ENCODE data around the gene MSI2.

MSI2 gene

DNA sequence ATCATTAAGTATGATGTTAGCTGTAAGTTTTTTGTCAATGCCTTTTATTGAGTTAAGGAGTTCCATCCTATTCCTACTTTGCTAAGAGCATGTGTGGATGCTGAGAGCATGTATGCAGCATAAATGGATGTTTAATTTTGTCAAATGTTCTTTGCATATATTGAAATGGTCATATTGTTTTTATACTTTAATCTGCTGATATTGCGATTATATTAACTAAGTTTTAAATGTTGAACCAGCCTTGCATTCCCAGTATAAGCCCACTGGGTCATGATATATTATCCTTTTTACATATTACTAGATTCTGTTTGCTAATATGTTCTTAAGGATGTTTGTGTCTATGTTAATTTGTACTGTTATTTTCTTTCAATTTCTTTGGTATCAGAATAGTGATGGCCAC is 435.6 kb downstream of the MSI2 start:
- H3K4me1 ChIP-seq, result peaks cover 3% of the 10 kb centered on the region; the same call in 1 of the 2 replicates
- no peak for DNase-seq
- H3K9me3 ChIP-seq, result no peaks in the 10 kb centered on the region; the same call in none of the 2 replicates
- TF ChIP-seq, protein P1, sequence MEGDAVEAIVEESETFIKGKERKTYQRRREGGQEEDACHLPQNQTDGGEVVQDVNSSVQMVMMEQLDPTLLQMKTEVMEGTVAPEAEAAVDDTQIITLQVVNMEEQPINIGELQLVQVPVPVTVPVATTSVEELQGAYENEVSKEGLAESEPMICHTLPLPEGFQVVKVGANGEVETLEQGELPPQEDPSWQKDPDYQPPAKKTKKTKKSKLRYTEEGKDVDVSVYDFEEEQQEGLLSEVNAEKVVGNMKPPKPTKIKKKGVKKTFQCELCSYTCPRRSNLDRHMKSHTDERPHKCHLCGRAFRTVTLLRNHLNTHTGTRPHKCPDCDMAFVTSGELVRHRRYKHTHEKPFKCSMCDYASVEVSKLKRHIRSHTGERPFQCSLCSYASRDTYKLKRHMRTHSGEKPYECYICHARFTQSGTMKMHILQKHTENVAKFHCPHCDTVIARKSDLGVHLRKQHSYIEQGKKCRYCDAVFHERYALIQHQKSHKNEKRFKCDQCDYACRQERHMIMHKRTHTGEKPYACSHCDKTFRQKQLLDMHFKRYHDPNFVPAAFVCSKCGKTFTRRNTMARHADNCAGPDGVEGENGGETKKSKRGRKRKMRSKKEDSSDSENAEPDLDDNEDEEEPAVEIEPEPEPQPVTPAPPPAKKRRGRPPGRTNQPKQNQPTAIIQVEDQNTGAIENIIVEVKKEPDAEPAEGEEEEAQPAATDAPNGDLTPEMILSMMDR (IDR thresholded peaks at IDR 0.05; ENCODE audit: low read depth, low read length), result no peak
- H3K27me3 ChIP-seq, result no peaks in the 10 kb centered on the region
- no peak overlapping the region for H3K4me3 ChIP-seq (ENCODE audit: low read depth, low read length)
- H3K36me3 ChIP-seq, result no peaks in the 10 kb centered on the region

DNA sequence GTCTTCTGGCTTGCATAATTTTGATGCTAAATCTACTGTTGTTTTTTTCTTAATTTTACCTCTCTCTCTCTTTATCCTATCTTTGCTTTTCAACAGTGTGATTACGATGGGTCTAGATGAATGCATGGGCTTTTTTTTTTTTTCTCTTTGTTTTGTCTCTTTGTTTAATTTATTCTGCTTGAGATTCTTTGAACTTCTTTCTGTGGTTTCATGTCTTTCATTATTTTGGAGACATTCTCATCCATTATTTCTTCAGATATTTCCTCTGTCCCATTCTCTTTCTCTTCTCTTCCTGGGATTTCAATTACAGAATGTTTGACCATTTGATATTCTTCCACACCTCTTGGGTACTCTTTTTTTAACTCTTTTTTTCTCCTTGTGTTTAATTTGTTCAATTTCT is 436.4 kb downstream of the MSI2 start:
- peaks cover 3% of the 10 kb centered on the region; the same call in 1 of the 2 replicates for H3K4me1 ChIP-seq
- H3K9me3 ChIP-seq, result no peaks in the 10 kb centered on the region; the same call in none of the 2 replicates
- DNase-seq, result no peak
- H3K36me3 ChIP-seq, result no peaks in the 10 kb centered on the region
- no peak overlapping the region for H3K4me3 ChIP-seq (ENCODE audit: low read depth, low read length)
- TF ChIP-seq, protein P1 (IDR thresholded peaks at IDR 0.05; ENCODE audit: low read depth, low read length), result no peak
- no peaks in the 10 kb centered on the region for H3K27me3 ChIP-seq

DNA sequence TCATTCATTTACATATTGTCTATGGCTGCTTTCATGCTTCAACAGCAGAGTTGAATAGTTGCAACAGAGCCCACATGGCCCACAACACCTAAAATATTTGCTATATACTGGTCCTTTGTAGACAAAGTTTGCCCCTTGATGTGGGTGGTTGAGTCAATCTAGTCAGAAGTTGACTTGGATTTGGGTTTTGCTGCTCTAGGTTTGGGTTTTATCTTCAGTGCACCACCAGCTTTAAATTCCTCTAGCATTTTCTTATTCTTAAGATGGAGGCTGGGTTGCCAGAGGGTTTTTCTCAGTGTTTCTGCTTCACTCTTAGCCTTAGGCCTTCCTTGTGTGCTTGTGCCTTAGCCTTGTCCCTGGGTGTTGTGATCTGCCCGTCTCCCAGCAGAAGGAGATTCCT is 437.7 kb downstream of the MSI2 start:
- no peaks in the 10 kb centered on the region; the same call in none of the 2 replicates for H3K9me3 ChIP-seq
- TF ChIP-seq, protein P1 (IDR thresholded peaks at IDR 0.05; ENCODE audit: low read depth, low read length), result no peak
- 0 out of 2 replicates have a peak, but pooled peaks cover 4% of the 10 kb centered on the region for H3K4me1 ChIP-seq
- H3K4me3 ChIP-seq (ENCODE audit: low read depth, low read length), result no peak overlapping the region
- no peaks in the 10 kb centered on the region for H3K27me3 ChIP-seq
- no peaks in the 10 kb centered on the region for H3K36me3 ChIP-seq
- DNase-seq, result no peak

DNA sequence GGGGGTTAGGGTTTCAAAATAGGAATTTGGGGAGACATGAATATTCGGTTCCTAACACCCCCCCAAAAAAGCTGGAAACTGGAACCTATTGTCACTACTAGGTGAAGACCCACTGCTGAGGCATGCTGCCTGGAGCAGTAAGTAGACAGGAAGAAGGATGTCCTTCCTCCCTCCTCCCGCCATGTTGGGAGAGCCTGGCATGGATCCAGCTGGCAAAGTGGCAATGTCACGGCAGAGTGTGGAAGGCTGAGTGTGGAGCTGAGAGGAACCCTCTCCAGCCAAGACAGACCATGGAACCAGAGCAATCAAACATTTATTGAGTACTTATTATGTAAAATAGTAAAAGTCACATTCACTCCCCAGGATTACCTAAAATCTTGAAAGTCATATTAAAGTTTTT is 439.7 kb downstream of the MSI2 start:
- Histone ChIP-seq H3K4me3 (ENCODE audit: low read depth, low read length) (no peak overlapping the region), H3K27me3 (no peaks in the 10 kb centered on the region), H3K9me3 (no peaks in the 10 kb centered on the region; the same call in none of the 2 replicates), H3K36me3 (no peaks in the 10 kb centered on the region), H3K4me1 (peaks cover 8% of the 10 kb centered on the region; the same call in 1 of the 2 replicates)
- no peak for DNase-seq
- TF ChIP-seq, protein P1 (IDR thresholded peaks at IDR 0.05; ENCODE audit: low read depth, low read length), result no peak

DNA sequence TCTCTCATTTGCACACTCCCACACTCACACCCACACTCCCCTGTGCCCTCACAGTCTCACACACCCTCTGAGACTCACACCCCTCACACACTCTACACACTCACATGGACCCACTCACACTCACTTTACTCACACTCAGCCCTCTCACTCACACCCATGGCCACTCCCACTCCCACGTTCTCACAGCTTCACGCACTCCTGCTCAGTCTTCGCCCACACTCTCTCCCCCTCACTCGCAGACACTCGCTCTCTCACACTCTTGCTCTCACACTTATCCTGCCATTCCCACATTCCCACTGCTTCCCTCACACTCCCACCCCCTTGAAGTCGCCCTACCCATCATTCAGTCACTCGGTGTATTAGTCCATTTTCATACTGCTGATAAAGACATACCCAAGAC is 440.9 kb downstream of the MSI2 start:
- no peak for DNase-seq
- peaks cover 8% of the 10 kb centered on the region; the same call in 1 of the 2 replicates for H3K4me1 ChIP-seq
- H3K36me3 ChIP-seq, result no peaks in the 10 kb centered on the region
- TF ChIP-seq, protein P1 (IDR thresholded peaks at IDR 0.05; ENCODE audit: low read depth, low read length), result no peak
- no peaks in the 10 kb centered on the region for H3K27me3 ChIP-seq
- no peaks in the 10 kb centered on the region; the same call in 1 of the 2 replicates for H3K9me3 ChIP-seq
- H3K4me3 ChIP-seq (ENCODE audit: low read depth, low read length), result no peak overlapping the region

DNA sequence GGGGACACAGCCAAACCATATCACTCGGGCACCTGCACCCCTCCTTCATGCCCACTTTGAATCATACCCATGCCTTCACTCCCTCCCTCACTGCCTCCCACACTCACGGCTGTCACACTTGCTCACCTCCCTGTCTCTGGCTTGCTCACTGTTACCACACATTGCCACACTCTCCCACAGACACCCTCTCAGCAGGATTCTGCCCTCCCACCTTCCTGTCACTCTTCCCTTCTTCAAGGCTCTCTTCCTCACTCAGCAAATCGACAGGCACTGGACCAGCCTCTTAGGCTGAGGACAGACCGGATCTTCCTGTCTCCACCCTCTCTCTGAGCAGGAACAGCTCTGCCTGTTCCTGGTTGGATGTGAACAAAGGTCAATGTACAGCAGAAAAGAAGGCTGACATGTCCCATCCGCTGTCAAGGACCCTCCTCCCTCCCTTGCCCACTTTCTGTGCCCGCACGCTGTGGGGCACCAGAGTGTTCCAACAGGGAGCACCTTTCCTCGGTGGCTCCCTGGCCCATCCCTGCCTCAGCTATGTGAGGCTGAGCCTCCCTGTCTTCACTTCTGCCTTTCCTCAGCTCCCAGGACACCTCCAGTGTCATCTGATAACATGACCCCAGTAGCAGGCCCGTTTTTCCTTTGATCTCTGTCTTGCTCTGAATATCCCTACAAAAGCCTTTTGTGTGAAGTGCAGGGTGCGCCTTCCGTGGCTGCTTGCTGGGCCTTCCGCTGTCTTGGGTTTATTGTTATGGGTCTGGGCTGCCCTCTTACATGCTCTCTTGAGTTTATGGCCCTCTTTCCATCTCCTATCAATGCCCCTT is 441.8 kb downstream of the MSI2 start:
- DNase-seq, result no peak
- Histone ChIP-seq H3K9me3 (no peaks in the 10 kb centered on the region; the same call in 1 of the 2 replicates), H3K4me3 (ENCODE audit: low read depth, low read length) (no peak overlapping the region), H3K36me3 (no peaks in the 10 kb centered on the region), H3K4me1 (peaks cover 8% of the 10 kb centered on the region; the same call in 1 of the 2 replicates), H3K27me3 (no peaks in the 10 kb centered on the region)
- TF ChIP-seq, protein P1 (IDR thresholded peaks at IDR 0.05; ENCODE audit: low read depth, low read length), result no peak
